ENCODE results near the gene CCDC92B.

CCDC92B gene

DNA sequence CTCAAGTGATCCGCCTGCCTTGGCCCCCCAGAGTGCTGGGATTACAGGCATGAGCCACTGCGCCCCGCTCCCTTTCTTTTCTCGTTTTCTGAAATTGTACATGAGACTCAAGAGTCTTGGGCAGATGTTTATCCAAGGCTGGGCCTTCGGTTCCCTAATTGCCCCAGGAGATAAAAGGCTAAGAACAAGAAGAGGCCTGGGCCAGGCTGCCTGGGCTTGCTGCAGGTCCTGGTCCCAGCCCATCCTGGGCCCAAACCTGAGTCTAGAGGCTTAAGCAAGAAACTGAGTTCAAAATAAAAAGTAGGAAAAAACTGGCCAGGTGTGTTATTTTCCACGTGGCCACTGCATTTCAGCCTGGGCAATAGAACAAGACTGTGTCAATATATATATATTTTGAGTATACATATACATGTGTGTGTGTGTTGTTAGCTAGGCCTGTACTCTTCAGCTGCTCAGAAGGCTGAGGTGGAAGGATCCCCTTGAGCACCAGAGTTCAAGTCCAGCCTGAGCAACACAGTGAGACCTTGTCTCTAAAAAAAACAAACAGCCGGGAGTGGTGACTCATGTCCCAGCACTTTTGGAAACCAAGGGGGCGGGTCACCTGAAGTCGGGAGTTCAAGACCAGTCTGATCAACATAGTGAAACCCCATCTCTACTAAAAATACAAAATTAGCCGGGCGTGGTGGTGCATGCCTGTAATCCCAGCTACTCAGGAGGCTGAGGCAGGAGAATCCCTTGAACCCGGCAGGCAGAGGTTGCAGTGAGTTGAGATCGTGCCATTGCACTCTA, 31.1 kb downstream of the CCDC92B start:
- DNase-seq = no peak

DNA sequence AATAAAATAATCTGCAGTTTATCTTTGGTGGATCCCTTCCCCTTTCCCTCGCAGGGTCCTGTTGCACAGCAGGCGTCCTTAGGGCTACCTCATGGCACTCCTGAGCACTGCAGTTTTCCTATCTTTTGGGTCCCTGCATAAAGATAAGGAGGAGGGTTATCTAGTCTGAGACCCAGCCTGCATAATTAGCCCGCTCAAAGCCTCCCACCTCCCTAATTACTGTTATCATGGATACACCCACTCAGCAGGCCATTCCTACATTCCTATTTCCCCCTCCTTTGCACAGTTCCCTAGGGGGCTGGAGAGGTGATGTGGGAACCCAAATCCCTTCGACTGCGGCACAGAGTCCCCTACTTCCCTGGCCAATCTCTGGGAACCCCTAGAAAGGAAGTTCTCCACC, 32.8 kb downstream of the CCDC92B start:
- DNase-seq = no peak

DNA sequence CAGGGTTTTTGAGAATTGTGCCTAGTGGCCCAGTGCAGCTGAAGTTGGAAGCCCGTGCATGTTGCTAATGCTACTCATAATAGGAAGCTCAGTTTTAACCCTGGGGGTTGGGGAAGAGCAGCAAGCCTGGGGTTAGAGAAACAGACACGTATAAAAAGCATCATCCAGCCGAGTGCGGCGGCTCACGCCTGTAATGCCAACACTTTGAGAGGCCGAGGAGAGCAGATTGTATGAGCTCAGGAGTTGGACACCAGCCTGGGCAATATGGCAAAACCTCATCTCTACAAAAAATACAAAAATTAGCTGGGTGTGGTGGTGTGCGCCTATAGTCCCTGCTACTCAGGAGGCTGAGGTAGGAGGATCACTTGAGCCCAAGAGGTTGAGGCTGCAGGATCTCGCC, 35.6 kb downstream of the CCDC92B start:
- DNase-seq = no peak

DNA sequence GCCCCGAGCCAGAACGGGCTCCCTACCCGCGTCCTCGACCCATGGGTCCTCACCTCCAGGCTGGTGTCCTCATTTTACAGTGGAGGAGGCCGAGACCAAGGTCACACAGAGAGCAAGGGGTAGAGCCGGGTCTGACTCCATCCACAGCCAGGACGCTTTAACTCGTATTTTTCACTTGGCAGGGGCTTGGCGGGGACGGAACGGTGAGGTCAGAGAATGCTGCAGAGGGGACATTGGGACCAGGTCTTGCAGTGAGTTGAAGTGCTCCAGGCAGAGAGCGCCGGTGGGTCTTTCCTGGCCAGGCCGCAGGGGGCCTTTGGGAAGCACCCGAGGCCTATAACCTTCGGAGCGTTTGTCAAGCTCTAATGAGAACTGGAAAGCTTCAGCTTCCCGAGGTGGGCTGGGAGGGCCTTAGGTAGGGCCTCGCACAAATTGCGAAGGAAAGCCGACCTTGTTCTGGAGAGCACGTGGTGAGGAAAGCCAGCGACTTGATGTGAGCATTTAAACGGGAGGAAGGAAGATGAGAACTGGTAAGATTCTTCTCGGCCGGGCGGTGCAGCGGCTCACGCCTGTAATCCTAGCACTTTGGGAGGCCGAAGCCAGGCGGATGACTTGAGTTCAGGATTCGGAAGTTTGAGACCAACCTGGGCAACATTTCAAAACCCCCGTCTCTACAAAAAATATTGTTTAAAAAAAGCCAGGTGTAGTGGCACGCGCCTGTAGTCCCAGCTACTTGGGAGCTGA, 37.0 kb downstream of the CCDC92B start:
- no peak for DNase-seq

DNA sequence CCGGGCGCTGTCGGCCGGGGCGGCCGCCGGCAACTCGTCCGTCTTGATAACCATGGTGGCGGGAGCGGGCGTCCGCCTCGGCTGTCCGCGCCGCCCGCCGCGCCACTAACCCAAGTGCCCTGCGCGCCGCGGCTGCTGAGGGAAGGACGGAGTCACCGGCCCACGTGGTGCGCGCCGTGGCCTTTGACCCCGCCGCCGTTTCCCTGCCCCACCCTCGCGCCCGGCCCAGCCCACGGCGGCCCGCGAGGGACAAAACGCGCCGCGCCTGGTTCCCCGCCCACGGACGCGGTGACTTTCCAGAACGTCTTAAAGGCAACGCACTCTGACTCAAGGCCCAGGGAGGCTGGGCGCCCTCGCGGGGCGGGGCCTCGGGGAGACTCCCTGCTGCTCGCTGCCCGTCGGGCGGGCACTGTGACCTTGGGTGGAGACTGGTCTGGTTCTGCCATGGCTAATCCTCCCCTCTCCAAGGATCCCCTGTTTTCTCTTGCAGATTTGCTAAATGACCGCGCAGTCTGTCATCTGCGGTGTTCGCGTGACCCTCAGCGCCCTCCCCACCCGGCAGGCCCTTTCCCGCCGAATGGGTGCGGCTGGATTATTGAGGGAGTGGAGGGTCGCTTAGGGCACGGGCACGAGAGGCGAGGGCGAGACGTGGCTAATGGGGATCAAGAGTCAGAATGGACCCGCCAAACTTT, 37.7 kb downstream of the CCDC92B start, which contains the start of gene CLUH:
CLUH (minus strand) TSS at position 157 of the 692 bp plus-strand sequence; CDS start at position 54, 103 bp downstream.
- peak; percentile 99 for DNase-seq

DNA sequence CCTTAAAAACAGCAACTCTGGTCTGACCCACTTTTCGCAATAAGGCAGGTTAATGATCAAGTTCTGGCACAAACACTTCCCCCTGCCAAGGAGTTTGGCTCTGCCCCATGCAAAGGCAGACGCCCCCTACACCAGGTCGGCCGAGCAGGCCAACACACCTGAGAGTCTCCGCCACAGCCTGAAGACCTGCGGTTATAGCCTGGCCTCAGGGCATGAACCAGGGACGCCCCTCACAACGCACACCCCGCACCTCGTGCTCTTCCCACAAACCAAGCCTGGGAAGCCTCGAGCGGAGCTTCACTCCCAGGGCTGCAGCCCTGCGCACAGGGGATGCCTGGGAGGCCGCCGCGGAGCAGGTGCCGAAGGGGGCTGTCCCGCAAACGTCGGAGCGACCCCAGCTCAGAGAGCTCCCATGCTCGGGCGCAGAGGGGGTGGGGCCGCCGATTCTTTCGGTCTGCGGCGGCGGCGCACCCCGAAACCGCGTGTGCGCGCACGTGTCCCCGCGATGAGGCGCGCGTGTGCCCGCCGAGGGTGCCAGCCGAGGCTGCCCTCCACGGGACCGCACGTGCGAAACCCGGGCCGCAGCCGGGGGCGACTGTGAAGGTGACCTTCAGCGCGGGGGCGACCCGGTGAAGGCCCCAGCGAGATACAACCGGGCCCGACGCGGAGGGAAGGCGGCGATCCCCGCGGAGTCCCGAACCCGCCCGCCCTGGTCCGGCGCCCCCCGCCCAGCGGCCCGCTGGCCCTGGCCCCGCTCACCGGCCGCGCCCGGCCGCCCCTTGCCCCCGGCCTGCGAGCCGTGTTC, 38.4 kb downstream of the CCDC92B start:
- peak; percentile 68 for DNase-seq

DNA sequence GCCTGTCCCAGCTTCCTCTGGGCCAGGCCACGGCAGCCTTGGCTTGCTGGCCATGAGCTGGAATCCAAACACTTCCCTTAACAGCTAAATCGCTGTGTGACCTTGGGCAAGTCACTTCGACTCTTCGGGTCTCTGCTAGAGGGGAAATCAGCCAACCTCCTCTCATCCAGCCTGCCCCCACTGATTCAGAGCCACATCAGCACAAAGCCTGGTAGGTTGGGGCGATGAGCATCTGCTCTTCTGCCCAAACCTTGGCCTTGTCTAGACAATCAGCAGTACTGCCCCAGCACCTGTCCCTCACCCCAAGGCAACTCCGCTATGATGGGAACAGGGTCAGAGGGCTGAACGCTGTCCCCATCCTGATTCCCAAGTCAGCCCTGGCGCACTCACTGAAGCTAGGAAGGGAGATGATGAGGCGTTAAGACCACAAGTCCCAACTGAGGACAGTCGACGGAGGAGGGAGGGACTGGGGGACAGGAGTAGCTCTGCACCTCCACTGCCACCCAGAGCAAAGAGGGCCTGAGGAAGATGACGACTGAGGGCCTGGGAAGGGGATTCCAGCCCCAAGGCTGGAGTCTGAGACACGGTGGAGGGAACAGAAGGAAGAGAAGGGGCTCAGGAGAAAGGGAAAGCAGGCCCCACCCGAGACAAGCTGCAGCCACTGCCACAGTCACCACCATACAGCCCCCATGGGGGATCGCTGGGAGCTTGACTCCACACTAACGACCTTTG, 39.2 kb downstream of the CCDC92B start:
- no peak for DNase-seq

DNA sequence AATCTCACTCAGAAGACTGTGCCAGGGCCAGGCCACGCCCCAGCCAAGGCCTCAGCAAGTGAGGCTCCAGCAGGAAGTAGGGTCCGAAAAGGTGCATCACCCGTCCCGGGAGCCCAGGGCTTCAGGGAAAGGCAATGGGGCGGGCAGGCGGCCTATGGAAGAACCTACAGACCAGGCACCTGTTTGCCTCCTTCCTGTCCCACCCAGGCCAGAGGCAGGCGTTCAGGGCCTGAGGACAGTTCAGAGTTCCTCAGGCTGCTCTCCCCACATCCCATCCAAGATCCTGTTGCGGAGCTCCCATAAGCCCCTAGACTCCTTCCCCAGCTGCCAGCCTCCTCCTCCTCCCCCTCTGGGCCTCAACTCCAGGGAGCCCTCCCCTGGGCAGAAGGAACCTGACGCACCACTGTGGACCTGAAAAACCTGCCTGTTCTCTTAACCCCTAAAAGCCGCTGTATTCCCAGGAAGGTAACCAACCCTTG, 40.2 kb downstream of the CCDC92B start:
- DNase-seq = no peak

DNA sequence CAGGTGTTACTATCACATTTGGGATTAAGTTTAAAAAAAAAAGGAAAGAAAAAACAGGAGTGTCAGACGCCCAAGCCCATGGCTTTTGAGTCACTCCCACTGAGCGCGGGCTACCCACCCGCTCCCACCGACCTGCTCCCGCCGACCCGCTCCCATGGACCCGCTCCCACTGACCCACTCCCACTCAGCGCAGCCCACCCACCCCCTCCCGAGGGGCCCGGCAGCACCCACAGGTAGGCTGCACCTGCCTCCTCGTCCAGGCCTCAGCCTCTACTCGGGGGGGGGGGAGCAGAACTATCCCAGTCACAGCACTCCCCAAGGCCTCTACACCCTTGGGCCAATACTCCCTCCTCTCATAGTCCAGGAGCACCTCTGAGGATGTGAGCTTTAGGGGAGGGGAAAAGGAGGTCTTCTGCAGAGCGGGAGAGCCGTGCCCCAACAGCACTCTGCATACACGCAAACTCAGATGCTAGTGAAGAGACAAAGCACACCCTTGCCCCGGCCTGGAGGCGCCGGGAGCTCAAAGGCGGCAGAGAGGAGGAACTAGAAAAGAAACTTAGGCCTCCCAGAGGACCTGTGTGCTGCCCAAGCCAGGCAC, 40.8 kb downstream of the CCDC92B start:
- DNase-seq = no peak

DNA sequence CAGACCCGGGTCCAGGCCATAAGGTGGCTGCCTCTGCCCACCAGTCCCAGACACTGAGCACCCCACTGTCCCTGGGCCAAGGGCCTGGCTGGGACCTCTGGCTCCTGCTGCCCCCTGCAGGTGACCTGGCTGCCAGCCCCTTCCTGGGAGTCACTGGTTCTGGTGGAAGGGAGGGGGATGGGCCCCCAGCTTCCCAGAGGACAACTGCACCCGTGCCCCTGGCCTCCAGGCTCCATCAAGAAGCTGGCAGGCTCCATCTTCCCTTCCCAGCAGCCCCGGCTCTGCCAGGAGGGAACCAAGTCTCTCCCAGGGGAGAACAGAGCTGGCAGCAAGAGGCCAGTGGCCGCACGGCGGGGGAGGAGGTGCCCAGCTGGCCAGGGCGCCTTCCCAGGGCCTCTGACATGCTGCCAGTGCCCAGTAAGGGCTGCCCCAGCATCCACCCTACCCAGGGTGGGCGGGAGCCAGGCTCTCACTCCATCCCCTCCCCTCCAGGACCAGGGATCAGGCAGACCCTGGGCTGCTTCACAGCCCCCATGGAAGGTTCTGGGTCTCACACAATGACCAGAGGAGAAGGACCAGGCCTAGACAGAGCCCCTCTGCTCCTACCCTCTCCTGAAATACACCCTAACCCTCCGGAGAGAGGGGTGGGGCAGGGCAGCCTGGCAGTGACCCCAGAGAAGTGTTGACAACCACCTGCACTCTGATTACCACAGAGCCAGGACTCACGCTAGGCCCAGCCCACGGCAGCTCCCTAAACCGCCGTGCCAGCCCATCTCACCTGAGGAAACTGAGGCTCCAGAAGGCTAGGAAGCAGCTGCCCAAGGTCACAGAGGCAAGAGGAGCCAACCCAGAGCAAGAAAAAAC, 41.5 kb downstream of the CCDC92B start:
- no peak for DNase-seq

DNA sequence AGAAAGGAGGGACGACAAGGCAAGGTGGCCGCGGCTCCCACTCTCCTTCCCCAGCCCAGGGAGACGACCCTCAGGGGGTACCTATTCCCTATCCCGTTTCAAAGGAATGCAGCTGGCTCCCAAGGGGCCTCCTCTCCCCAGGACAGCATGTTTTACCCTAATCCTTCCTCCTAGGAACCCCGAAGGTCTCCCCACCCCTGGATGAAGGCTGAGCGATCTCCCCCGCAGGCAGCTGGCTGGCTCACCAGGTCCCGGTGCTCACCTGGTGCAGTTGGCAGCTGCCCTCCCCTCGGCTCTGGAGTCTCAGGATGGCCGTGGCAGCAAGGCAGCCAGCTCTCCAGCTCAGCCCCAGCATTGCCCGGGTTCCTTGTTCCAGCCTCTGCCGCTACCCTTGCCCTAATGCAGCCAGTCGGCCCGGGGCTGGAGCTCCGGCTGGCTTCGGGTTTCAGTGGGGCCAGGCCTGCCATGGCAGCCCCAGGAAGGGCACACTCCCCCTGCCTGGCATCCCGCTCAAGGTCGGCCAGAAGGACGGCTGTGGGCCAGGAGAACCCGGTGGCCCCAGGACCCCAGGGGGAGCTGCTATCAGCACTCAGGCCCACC, 42.4 kb downstream of the CCDC92B start:
- no peak for DNase-seq

DNA sequence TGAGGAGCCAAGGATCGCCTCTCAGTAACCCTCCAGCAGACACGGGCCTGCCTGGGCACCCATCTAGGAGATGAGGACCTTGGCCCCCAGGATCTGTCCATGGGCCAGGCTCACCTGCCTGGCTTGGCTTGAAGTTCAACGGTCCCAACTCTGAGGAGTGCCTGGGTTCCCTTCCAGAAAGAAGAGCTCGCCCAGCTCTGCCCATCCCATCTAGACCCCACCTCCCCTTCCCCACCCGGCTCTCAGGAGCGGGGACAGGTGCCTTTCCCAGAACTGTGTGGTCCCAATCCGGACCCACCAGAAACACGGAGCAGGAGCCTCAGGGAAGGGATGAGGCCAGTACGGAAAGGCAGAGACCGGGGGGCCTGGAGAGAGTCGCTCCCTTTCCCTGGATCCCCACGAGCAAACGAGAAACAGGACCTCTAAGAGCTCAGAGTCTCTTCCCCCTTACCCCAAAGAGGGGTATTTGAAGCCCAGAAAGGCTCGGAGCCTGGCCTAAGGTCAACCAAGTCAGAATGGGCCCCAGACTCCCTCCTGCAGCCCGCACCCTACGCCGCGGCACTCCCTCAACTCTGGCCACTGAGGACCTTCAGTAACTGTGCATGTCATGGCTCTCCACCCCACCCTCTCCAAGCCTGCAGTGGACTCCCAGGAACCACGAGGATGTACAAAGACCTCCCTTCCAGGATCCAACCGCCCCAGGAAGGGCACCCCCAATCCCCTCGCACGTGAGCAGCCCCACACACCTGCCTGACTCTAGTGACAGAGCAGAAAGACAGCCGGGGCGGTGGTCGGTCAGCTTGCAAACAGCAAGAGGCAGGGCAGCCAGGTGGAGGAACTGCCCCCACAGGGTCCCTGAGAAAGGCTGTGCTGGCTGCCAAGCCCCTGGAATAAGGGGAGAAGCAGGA, 43.3 kb downstream of the CCDC92B start:
- DNase-seq = no peak

DNA sequence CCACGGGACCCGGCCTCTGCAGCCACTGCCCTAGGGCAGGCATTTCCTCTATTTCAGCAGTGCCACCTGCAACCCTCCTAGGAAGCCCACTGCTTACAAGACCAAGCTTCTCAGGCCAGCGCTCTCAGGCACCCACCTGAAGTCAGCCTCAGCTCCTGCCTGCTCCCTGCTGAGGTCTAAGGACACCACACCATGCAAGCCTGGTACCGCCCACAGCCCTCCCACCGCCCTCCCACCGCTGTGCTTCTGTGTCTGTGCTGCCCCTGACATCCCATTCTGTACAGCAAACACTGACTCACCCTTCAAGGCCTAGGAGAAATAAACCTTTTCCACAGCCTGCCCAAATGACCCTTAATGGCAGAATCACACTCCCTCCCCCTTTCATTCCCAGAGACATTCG, 44.2 kb downstream of the CCDC92B start:
- DNase-seq = no peak

DNA sequence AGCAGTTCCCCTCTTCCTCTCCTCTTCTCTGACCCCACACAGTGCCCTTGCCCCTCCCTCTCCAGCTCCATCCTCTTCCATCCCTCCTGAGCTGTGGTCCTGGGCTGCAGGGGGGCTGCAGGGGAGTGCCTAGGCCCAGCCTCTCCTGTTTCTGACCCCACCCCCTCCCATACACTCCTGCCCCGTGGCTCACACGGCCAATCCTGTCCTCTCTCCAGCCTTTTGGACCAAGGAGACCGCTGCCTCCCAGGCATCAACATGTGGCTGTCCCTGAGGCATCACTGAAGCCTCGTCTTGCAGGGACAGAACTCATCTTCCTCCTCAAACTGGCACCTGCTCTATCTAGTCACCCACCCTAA, 44.6 kb downstream of the CCDC92B start:
- DNase-seq = no peak

DNA sequence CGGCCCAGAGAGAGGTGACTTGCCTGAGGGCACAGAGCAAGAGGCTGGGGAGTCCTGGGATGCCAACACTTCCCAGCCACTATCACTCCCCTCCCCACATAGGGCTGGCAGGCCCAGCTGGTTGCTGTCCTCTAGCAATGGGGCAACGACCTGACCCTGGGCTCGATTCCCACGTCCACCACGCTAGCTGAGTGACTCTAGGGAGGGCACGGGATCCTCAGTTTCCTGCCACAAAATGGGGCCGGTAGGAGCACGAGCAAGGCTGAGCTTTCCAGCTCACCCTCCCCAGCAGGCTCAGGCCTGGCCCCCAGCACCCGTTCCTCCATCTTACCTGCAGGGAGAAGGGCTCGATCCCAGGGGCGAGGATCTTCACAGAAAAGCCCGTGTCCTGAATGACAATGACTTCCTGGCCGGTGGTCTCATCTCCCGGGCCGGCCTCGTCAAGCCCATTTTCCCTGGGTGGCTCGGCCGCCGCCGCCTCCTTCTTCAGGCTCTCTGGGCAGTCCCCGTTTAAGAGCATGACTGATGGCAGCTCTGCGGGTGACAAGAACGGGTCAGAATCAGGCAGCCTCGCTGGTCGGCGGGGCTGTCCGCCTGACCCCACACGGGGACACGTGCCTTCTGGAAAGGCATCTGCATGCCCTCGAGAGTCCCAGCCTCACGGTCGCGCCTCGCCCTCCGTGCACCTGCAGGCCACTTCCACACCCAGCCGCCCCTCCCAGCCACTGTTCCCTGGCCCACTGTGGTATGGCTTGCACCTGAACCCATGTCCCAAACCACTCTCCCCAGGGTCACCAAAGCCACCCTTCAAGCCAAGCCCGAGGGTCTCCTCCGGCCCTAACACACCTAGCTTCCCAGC, 45.2 kb downstream of the CCDC92B start:
- no peak for DNase-seq

DNA sequence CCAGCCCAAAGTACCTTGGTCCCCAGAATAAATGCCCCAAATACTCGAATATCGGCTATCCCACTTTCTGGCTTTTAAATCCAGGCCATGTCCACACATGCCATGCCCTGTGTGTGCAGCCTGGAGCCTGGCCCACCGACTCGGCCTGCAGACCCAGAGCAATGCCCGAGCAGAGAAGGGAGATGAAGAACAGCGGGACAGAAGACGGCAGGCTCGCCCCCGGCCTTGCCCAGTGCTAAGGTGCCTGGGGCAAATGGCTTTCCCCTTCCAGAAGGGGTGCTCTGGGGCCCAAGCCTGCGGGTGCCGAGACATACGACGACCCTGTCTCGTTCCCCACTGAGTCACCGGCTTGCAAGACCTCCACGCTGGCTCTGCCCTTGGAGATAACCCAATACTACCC, 45.8 kb downstream of the CCDC92B start:
- no peak for DNase-seq

DNA sequence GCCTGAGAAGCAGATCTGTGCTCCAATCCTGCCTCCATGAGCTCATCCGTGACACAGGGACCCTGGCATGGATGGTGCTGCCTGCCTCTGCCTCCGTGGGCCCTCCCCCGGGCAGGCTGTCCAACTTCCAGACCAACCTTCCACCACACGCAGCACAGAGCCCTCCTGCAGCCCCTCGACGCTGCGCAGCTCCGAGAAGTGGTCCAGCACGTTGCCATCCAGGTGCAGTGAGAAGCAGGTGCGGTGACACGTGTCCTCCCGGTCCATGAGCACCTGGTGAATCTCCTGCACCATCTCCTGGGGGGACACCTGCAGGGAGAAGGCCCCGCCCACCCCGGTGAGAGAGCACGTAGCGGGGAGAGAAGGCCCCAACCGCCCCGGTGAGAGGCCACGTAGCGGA, 46.3 kb downstream of the CCDC92B start:
- DNase-seq = no peak
